Esophagus squamous epithelium (tissue), 4 donors: ENCODE results near the gene CHCHD10.

Experiments
- POLR2A ChIP-seq, 4 donors: fragments of 450-650 bp; IDR thresholded peaks; one replicate each; pipeline ENCODE4 v1.6.1; 2017; ENCODE audit warnings: antibody characterized with exemption in 4 of 4, mild to moderate bottlenecking in 4 of 4, moderate library complexity in 3 of 4
- TF ChIP-seq, protein P1 (sequence below), 6 experiments: fragments of 450-650 bp in 4 of 6; fragments of 200-600 bp in 2 of 6; sonication (generic) in 2 of 6; IDR thresholded peaks; one replicate each; pipeline ENCODE4 v1.5.1; 2016 to 2019; ENCODE audit warnings: antibody characterized with exemption in 6 of 6, mild to moderate bottlenecking in 4 of 6, moderate library complexity in 4 of 6

DNA sequence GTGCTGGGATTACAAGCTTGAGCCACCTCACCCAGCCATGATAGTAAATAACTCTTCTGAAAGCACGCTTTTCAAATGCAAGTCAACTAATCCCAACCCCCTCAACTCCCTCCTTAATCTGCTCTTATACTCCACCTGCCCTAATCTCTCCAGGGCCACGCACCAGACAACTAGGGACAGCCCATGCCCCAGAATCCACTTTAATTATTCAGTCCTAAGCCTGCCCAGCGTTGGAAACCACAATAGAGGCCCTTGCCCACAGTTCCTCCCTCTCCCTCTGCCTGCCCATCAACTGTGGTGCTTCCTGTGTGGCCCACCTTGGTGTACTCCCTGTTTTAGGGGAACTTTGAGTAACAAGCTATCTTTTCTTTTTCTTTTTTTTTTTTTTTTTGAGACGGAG is 10.9 kb downstream of the CHCHD10 start:
- TF ChIP-seq, protein P1, sequence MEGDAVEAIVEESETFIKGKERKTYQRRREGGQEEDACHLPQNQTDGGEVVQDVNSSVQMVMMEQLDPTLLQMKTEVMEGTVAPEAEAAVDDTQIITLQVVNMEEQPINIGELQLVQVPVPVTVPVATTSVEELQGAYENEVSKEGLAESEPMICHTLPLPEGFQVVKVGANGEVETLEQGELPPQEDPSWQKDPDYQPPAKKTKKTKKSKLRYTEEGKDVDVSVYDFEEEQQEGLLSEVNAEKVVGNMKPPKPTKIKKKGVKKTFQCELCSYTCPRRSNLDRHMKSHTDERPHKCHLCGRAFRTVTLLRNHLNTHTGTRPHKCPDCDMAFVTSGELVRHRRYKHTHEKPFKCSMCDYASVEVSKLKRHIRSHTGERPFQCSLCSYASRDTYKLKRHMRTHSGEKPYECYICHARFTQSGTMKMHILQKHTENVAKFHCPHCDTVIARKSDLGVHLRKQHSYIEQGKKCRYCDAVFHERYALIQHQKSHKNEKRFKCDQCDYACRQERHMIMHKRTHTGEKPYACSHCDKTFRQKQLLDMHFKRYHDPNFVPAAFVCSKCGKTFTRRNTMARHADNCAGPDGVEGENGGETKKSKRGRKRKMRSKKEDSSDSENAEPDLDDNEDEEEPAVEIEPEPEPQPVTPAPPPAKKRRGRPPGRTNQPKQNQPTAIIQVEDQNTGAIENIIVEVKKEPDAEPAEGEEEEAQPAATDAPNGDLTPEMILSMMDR (IDR thresholded peaks at IDR 0.05) = no peak
- TF ChIP-seq POLR2A (IDR thresholded peaks at IDR 0.05) = no peak
